ENCODE measurements around the gene CELF5.

GRCh38 chr19:3340340-3340739, 115.9 kb downstream of the CELF5 start:
- TF ChIP-seq, protein P1, sequence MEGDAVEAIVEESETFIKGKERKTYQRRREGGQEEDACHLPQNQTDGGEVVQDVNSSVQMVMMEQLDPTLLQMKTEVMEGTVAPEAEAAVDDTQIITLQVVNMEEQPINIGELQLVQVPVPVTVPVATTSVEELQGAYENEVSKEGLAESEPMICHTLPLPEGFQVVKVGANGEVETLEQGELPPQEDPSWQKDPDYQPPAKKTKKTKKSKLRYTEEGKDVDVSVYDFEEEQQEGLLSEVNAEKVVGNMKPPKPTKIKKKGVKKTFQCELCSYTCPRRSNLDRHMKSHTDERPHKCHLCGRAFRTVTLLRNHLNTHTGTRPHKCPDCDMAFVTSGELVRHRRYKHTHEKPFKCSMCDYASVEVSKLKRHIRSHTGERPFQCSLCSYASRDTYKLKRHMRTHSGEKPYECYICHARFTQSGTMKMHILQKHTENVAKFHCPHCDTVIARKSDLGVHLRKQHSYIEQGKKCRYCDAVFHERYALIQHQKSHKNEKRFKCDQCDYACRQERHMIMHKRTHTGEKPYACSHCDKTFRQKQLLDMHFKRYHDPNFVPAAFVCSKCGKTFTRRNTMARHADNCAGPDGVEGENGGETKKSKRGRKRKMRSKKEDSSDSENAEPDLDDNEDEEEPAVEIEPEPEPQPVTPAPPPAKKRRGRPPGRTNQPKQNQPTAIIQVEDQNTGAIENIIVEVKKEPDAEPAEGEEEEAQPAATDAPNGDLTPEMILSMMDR (IDR thresholded peaks at IDR 0.05), result no peak
- no peak for TF ChIP-seq POLR2A (IDR thresholded peaks at IDR 0.05)

Measured in sigmoid colon (tissue), 3 donors.